Measurements from ENCODE around the gene NKTR. TPM values are rescaled to one million over a fixed set of nuclear protein-coding genes. Genes with fewer than 3 reads are reported as not detected.

The NKTR gene
- total and polyA plus RNA-seq, 2 of the 13 experiments (the other 11 are each of a cell fraction or from before 2014, with no cell fraction given) = 41.3 to 59.6 TPM

DNA sequence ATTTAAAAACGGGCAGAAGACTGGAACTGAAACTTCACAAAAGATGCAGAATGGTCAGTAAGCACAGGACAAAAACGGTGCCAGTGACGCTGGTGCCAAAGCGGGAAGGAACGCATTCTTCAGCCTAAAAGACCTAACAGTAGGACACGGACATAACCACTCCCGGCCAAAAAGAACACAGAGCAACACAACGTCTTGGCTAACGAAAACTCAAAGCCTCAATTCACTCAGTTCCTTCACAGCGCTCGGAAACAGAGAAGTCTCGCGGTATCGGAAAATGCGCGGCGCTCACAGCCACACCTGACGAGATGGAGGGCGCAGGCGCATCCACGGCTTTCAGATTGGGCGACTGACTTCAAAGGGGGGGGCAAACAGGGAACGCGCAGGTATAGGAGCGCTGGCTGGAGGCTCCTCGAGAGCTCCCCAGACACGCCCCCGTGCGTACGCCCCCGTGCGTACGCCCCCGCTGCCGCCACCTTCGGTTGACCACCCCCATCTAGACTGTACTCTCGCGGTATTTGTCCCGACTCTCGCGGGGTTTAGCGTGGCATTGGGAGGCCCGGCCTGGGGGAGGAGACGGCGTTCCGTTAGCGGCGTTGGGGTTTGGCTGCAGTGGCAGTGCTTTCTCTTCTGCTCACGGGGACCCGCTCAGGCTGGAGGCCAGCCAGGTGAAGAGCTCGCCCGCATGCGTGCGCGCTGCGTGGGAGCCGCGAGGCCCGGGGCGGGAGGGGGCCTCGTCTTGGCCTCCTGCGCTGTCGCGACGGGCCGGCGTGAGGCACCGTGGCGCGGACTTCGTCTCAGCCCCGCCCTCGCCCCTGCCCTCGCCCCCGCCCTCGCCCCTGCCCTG lies at the start of gene NKTR (continued):
- TF ChIP-seq, protein P1, sequence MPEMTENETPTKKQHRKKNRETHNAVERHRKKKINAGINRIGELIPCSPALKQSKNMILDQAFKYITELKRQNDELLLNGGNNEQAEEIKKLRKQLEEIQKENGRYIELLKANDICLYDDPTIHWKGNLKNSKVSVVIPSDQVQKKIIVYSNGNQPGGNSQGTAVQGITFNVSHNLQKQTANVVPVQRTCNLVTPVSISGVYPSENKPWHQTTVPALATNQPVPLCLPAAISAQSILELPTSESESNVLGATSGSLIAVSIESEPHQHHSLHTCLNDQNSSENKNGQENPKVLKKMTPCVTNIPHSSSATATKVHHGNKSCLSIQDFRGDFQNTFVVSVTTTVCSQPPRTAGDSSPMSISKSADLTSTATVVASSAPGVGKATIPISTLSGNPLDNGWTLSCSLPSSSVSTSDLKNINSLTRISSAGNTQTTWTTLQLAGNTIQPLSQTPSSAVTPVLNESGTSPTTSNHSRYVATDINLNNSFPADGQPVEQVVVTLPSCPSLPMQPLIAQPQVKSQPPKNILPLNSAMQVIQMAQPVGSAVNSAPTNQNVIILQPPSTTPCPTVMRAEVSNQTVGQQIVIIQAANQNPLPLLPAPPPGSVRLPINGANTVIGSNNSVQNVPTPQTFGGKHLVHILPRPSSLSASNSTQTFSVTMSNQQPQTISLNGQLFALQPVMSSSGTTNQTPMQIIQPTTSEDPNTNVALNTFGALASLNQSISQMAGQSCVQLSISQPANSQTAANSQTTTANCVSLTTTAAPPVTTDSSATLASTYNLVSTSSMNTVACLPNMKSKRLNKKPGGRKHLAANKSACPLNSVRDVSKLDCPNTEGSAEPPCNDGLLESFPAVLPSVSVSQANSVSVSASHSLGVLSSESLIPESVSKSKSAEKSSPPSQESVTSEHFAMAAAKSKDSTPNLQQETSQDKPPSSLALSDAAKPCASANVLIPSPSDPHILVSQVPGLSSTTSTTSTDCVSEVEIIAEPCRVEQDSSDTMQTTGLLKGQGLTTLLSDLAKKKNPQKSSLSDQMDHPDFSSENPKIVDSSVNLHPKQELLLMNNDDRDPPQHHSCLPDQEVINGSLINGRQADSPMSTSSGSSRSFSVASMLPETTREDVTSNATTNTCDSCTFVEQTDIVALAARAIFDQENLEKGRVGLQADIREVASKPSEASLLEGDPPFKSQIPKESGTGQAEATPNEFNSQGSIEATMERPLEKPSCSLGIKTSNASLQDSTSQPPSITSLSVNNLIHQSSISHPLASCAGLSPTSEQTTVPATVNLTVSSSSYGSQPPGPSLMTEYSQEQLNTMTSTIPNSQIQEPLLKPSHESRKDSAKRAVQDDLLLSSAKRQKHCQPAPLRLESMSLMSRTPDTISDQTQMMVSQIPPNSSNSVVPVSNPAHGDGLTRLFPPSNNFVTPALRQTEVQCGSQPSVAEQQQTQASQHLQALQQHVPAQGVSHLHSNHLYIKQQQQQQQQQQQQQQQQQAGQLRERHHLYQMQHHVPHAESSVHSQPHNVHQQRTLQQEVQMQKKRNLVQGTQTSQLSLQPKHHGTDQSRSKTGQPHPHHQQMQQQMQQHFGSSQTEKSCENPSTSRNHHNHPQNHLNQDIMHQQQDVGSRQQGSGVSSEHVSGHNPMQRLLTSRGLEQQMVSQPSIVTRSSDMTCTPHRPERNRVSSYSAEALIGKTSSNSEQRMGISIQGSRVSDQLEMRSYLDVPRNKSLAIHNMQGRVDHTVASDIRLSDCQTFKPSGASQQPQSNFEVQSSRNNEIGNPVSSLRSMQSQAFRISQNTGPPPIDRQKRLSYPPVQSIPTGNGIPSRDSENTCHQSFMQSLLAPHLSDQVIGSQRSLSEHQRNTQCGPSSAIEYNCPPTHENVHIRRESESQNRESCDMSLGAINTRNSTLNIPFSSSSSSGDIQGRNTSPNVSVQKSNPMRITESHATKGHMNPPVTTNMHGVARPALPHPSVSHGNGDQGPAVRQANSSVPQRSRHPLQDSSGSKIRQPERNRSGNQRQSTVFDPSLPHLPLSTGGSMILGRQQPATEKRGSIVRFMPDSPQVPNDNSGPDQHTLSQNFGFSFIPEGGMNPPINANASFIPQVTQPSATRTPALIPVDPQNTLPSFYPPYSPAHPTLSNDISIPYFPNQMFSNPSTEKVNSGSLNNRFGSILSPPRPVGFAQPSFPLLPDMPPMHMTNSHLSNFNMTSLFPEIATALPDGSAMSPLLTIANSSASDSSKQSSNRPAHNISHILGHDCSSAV (CRISPR knock-in tag; IDR thresholded peaks at IDR 0.05; ENCODE audit: borderline replicate concordance) = no peak
- TF ChIP-seq KLF13 (CRISPR knock-in tag; IDR thresholded peaks at IDR 0.05) = no peak
- TF ChIP-seq, protein P2, sequence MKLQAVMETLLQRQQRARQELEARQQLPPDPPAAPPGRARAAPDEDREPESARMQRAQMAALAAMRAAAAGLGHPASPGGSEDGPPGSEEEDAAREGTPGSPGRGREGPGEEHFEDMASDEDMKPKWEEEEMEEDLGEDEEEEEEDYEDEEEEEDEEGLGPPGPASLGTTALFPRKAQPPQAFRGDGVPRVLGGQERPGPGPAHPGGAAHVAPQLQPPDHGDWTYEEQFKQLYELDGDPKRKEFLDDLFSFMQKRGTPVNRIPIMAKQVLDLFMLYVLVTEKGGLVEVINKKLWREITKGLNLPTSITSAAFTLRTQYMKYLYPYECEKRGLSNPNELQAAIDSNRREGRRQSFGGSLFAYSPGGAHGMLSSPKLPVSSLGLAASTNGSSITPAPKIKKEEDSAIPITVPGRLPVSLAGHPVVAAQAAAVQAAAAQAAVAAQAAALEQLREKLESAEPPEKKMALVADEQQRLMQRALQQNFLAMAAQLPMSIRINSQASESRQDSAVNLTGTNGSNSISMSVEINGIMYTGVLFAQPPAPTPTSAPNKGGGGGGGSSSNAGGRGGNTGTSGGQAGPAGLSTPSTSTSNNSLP (IDR thresholded peaks at IDR 0.05; ENCODE audit: low read depth, low read length) = no peak; the same call in 1 of the 2 replicates
- TF ChIP-seq, protein P3, sequence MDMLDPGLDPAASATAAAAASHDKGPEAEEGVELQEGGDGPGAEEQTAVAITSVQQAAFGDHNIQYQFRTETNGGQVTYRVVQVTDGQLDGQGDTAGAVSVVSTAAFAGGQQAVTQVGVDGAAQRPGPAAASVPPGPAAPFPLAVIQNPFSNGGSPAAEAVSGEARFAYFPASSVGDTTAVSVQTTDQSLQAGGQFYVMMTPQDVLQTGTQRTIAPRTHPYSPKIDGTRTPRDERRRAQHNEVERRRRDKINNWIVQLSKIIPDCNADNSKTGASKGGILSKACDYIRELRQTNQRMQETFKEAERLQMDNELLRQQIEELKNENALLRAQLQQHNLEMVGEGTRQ (IDR thresholded peaks at IDR 0.05; ENCODE audit: low read depth, low read length) = no peak
- TF ChIP-seq, protein P3 (CRISPR knock-in tag; IDR thresholded peaks at IDR 0.05; ENCODE audit: borderline replicate concordance) = no peak
- no peak for TF ChIP-seq SIN3B (IDR thresholded peaks at IDR 0.05; ENCODE audit: low read length)
- 0 out of 2 replicates have a peak, but pooled peaks have one; percentile 12 for TF ChIP-seq ONECUT2 (CRISPR knock-in tag; IDR thresholded peaks at IDR 0.05)
- TF ChIP-seq, protein P4, sequence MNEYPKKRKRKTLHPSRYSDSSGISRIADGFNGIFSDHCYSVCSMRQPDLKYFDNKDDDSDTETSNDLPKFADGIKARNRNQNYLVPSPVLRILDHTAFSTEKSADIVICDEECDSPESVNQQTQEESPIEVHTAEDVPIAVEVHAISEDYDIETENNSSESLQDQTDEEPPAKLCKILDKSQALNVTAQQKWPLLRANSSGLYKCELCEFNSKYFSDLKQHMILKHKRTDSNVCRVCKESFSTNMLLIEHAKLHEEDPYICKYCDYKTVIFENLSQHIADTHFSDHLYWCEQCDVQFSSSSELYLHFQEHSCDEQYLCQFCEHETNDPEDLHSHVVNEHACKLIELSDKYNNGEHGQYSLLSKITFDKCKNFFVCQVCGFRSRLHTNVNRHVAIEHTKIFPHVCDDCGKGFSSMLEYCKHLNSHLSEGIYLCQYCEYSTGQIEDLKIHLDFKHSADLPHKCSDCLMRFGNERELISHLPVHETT (CRISPR knock-in tag; conservative IDR thresholded peaks at IDR 0.05) = 0 out of 2 replicates have a peak, but pooled peaks have one; percentile 72
- TF ChIP-seq AKAP8 (CRISPR knock-in tag; IDR thresholded peaks at IDR 0.05) = no peak
- TF ChIP-seq SMARCE1 (IDR thresholded peaks at IDR 0.05; ENCODE audit: borderline replicate concordance) = no peak
- TF ChIP-seq ZNF160 (CRISPR knock-in tag; IDR thresholded peaks at IDR 0.05) = peak; percentile 21; the same call in 1 of the 2 replicates
- TF ChIP-seq ATM (IDR thresholded peaks at IDR 0.05; ENCODE audit: borderline replicate concordance) = no peak
- no peak for TF ChIP-seq HHEX (CRISPR knock-in tag; IDR thresholded peaks at IDR 0.05)
- TF ChIP-seq, protein P5, sequence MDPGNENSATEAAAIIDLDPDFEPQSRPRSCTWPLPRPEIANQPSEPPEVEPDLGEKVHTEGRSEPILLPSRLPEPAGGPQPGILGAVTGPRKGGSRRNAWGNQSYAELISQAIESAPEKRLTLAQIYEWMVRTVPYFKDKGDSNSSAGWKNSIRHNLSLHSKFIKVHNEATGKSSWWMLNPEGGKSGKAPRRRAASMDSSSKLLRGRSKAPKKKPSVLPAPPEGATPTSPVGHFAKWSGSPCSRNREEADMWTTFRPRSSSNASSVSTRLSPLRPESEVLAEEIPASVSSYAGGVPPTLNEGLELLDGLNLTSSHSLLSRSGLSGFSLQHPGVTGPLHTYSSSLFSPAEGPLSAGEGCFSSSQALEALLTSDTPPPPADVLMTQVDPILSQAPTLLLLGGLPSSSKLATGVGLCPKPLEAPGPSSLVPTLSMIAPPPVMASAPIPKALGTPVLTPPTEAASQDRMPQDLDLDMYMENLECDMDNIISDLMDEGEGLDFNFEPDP (CRISPR knock-in tag; conservative IDR thresholded peaks at IDR 0.05) = no peak
